GF-D8 (cell line): Measurements from ENCODE around the gene SHQ1.
"Not testable (repeated sequence)": the region's sequence is repeated elsewhere in the genome, so short reads cannot be mapped to it uniquely, and the experiment has no call there.

Experiments used
- DNase-seq: peaks from one replicate; lab custom pipeline; 2025; lab: John Stamatoyannopoulos, UW

Gene SHQ1

DNA sequence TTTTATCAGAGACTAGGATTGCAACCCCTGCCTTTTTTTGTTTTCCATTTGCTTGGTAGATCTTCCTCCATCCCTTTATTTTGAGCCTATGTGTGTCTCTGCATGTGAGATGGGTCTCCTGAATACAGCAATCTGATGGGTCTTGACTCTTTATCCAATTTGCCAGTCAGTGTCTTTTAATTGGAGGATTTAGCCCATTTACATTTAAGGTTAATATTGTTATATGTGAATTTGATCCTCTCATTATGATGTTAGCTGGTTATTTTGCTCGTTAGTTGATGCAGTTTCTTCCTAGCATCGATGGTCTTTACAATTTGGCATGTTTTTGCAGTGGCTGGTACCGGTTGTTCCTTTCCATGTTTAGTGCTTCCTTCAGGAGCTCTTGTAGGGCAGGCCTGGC, 134.1 kb downstream of the SHQ1 start:
- DNase-seq, result not testable (repeated sequence)

DNA sequence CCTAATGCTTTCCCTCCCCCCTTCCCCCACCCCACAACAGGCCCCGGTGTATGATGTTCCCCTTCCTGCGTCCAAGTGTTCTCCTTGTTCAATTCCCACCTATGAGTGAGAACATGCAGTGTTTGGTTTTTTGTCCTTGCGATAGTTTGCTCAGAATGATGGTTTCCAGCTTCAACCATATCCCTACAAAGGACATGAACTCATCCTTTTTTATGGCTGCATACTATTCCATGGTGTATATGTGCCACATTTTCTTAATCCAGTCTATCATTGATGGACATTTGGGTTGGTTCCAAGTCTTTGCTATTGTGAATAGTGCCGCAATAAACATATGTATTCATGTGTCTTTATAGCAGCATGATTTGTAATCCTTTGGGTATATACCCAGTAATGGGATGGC, 137.8 kb downstream of the SHQ1 start:
- DNase-seq, result not testable (repeated sequence)

DNA sequence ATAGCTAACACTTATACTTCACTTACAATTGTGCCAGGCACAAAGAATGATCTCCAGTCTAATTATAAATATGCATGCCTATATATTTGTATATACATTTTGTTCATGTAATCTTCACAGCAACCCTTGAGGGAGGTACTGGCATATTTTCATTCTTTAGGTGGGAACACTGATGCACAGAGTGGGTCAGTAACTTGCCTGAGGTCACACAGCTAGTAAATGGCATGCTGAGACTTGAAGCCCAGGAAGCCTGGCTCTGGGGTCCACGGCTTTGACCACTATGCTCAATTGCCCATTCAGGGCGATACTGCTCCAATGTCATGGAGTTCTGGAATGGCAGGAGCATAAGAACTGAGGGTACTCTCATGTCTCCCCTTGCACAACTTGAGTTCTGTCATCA, 139.8 kb downstream of the SHQ1 start:
- DNase-seq, result no peak

DNA sequence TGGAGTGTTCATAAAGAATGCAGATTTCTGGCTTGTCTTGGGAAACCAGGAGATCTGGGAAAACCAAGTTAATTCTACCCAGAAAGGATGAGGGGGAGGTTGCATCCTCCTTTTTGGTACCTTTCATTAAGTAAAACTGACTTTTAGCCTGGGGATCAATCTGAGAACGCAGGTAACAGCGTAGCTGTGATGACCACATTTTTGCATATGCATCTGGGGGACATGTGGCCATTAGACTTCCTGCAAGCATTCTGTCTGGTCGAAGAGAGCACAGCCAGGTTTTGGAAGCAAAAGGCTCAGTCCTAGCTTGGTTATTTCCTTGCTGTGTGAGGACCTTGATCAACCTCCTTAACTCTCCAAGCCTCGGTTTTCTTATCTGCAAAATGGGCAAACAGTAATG, 145.2 kb downstream of the SHQ1 start:
- DNase-seq, result no peak

DNA sequence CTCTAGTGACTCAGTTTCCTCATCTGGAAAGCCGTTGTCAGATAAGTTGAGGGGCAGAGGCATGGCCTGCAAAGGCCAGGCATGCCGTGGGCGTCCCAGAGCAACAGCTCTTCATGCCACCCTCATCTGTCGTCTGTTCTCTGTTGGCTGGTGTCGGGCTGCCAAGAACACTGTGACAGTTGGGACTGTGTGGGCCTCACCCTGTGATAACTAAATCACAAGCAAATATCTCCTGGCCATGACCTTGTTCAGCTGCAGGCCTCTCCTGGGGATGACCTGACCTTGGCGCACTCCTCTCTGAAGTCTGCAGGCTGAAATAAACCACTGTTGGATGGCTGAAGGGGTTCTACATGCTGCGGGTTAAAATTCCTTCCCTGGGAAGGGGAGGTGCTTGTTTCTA, 145.9 kb downstream of the SHQ1 start:
- no peak for DNase-seq

DNA sequence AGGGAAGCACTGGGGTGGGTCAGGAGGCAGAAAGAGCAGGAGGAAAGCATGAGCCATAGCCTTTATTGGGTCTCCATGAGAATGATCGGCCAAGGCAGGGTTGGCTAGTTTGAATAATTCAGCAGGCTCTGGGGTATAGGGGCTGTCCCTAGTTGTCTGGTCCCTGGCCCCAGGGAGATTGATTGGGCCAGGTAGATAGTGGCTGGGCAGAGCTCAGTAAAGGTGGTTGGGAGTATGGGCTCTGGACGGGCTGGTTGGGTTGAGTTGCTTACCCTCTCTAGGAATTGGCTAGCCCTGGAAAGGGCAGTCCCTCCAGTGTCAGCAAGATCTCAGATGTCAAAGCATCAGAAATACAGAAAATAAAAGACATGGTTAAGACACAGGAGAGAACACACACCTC, 148.1 kb downstream of the SHQ1 start:
- DNase-seq, result no peak

DNA sequence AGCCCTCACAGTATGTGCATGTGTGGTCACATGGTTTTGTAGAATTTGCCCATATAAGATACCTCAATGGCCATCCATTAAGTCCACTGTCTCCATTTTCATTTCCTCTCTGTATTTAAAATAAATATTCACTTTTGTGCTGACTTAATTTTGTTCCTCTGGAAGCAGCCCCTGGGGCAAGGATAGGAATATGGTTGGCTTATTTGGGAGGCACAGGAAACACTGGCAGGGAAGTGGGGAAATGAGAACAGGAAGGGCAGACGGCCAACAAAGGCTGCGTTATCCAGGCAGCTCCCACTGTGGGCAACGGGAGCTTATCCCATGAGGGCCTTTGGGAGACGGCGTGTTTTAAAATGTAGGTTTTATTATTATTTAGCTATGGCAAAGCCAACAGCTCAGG, 148.6 kb downstream of the SHQ1 start:
- DNase-seq, result no peak
